Stimulated activated naive CD4-positive, alpha-beta T cell (primary cell): Measurements from ENCODE around the gene DOK7.
A peak's percentile ranks its signal among the peaks of the same experiment; 100 is the strongest.

Source experiments
- DNase-seq, 6 experiments: peaks; one replicate each; lab custom pipeline; 2025; lab: John Stamatoyannopoulos, UW

DOK7 gene

DNA sequence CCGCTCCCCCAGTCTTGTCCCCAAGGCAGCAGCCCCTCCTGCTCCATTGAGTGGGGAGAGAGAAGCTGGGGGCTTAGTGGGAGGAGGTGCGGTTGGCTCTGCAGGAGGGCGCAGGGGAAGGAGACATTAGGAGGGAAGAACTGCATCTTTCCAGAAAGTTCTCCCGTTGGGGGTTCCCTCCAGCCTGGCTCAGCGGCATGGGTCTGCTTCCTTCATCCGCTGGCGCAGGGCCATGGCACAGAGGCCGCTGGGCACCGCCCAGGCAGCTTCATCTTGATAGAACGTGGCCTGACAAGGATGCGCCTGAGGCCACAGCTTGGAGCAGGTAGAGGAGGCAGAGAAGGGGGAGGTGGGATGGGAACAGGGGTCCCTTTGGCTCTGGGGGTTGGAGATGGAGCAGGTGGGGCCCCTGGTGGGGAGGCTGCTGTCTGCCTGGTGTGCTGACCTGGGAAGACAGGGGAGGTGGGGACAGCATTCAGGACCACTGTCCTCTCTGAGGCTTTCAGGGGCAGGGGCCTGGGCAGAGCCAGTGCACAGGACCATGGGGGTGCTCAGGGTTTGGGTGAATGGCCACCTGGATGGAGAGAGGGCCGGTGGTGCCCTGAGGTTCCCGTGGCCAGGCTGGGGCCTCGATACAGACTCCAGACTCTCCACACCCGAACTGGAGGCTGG lies 12.1 kb downstream of the DOK7 start:
- no peak for DNase-seq

DNA sequence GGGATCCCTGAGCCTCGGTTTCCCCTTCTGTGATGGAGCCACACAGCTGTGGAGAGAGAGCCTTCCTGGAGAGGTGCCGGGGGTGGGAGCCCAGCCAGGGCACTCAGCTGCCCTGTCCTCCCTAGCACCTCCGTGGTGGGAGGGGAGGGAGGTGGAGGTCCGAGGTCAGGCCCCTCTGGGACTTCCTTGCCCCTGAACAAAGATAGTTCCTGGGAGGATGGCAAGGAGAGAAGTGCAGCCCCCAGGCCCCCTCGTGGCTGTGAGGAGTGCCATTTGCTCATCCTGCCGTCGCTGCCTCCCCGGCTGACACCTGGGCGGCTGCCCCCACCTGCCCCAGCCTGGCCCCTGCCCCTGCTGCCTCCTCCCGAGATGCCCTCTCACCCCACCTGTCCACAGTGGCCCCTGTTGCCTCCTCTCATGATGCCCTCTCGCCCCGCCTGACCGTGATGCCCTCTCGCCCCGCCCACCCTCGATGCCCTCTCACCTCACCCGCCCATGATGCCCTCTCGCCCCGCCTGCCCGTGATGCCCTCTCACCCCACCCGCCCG lies 12.7 kb downstream of the DOK7 start:
- no peak for DNase-seq

DNA sequence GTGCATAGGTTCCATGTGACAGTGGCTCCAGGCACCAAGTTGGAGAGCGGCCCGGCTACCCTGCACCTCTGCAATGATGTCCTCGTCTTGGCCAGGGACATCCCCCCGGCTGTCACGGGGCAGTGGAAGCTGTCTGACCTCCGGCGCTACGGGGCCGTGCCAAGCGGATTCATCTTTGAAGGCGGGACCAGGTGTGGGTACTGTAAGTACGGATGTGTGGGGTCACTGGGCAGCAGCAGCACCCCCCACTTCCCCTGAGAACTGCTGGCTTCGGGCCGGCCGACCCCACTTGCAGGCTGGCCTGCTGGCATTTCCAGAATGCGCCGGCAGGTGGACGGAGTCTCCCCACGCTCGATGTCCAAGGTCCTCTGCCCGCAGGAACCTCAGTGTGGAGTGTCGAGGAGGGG lies 13.2 kb downstream of the DOK7 start:
- DNase-seq: no peak

DNA sequence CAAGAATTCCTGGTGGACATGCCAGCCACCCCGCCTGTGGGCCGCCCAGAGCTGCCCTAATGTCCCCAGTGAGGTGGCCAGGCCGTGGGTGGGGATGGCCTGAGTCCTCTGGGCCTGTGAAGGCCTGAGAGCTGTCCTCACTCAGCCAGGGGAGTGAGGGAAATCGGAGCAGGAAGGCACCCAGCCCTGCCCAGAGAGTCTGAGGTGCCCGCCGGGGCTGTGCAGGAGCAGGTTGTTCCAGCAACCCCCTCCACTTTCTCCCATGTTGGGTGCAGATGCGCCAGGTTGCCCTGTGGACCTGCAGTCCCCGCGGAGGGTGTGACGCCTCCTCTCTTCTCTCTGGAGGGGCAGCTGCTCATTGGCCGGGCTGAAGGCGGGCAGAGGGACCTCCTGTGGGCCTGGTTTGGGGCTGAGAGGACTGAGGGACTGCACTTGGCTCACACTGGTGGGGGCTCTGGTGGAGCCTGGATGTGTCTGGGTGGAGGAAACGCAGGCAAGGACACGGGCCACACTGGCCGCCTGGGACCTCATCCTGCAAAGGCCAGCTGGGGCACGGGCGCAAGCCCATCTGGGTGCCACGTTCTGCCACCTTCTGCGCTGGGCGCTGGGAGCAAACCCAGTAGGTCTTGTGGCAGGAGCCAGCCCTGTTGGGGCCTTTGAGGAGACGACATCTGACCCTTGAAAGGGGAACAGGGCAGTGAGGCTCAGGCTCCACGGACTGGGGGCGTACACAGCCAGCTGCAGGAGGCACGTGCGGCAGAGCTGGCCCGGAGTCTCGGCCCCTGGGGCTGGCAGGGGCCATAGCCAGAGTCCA lies 14.0 kb downstream of the DOK7 start:
- no peak for DNase-seq

DNA sequence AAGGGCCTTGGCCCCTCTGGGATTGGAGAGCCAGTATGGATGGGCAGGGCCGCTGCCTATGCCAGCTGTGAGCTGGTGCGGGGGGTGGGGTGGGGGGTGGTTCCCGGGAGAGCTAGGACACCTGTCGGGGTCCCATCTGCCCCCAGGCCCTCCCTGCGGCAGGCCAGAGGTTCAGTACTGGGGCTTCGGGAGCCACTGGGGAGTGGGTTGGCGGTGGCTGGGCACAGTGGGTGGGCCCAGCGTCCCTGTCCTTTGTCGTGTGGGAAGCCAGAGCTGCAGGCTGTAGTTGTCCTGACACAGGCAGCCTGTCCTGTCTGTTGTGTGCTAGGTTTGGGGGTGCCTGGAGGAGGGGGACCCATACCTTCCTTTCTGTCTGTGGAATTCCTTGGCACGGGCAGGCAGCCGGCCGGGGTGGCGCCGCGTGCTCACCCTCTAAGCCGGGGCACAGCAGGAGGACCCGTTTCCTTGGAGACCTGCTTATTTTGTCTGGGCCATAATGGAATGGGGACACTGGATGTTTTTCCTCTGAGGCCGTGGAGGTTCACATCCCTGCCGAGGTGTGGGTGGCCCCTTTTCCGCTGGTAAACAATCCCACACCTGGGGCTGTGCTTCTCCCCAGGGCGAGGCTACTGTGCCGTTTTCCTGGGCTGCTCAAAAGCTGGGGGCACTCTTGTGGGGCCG lies 14.8 kb downstream of the DOK7 start:
- no peak for DNase-seq

DNA sequence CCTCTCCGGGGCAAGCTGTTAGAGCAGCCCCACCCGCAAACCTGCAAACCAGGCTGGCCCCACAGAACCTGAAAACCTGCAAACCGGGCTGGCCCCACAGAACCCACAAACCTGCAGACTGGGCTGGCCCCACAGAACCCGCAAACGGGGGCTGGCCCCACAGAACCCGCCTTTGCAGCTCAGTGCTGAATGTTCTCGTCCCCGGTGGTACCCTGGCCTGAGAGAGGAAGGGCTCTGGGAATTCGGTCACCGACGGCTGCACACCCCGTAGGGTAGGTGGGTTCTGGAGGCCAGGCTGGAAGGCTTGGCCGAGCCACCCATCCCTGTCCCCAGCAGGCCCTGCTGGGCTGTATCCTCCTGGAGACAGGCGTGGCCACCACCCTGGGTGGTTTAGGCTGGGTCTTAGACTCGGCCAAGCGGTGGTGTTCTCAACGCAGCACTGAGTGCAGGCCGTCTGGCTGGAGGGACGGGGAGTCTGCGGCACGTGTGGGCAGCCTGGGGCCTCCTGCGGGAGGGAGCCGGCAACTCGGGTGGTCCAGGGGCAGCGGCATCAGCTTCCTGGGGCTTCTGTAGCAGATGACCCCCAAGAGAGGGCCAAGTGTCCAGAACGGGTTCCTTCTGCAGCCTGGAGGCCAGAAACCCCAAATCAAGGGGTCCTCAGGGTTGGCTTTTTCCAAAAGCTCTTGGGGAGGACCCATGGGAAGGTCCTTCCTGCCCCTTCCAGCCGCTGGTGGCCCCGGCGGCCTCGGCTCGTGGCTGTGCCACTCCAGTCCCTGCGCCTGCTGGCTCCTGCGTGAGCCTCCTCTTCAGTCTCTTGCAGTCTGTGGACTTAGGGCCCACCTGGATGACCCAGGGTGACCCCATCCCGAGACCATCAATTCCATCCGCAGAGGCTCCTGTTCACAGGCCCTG lies 15.6 kb downstream of the DOK7 start:
- DNase-seq: no peak

DNA sequence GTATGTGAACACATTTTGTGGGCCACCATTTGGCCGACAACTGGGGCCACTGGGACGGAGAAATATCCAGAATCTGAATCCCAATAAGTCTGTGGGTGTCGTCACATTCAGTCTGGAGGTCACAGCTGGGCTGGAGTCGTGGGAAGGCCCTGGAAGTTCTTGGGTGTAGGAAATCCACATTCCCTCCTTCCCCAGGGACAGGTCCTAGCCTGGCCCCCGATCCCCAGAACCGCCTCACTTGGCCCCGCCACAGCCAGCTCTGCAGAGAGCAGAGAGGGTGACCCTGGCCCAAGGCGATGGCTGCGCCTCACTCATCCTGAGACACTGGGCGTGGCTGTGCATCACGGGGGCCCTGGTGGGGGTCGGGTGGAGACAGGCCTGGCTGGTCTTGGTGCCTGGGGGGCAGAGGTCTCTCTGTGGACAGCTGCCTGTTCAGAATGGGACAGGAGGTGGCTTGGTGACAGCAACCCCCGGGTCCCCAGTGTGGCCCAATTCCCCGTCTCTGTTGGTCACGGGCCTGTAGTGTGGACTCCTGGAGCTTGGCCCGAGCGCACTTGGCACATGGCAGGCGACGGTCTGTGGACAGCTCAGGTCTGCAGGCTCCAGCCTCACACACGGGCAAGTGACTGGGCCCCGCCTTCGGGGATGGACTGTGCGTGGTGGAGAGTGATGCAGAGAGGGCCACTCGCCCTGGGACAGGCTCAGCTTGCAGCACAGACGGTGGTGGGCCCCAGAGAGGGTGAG lies 16.4 kb downstream of the DOK7 start:
- DNase-seq: no peak

DNA sequence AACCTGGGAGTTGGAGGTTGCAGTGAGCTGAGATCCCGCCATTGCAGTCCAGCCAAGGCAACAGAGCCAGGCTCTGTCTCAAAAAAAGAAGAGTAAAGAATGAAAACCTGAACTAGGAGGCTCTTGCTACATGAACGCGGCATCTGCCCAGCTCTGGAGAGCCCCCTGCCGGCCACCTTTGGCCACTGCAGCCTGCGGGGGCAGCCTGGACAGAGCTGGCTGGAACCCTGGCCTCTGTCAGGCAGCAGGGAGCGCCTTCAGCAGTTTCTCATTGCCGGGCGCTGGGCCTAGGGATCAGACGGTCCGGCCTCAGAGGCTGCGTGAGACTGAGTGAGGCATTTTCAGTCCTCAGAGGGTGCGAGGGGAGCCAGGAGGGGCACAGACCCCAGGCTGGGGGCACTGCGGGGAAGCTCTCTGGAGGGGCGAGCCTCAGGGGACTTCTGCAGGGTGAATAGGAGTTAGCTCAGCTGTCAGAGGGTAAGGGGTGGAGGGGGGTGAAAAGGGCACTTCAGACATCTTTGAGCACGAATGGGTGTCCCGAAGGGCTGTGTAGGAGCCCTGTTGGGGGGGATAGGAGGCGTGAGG lies 17.5 kb downstream of the DOK7 start:
- DNase-seq: peak; percentile 23 to 81 (median 60)

DNA sequence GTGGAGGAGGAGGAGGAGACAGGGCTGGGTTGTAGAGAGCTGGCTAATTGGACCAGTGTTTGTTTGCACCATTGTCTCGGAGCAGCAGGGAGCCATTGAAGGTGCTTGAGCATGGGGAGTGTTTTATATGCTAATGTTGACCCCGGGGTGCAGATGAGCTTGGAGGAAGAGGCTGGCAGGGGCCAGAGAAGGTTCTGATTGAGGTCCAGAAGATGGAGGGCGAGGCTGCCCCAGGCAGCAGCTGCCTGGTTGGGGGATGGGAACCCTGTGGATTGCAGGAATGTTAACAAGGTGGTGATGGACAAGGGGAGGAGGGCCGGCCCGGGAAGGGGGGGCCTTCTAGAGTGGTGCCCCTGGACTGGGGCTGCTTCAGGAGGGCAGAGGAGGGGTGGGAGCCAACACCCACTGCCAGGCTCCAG lies 18.0 kb downstream of the DOK7 start:
- DNase-seq: no peak

DNA sequence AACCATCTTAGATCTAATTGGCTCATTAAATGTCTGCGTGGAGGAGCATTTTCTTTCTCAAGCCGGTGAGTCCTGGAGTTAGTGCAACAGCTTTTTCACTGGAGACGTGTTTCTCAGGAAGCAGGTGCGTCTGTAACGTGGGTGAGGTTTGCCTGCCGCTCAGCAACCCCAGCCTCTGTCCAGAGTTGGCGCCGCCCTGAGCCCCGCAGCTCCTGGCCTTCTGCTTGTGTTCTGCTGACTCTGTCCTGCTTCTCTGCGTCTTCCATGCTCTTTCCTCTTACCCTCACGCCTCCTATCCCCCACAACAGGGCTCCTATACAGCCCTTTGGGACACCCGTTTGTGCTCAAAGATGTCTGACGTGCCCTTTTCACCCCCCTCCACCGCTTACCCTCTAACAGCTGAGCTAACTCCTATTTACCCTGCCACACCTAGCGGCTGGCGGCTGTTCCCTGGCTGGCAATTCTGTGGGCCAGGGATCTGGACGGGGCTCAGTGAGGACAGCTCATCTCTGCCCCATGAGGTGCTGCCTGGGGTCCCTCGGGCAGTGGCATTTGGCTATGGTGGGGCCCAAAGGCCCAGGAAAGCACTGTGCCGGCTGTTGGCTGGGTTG lies 18.8 kb downstream of the DOK7 start:
- no peak for DNase-seq

DNA sequence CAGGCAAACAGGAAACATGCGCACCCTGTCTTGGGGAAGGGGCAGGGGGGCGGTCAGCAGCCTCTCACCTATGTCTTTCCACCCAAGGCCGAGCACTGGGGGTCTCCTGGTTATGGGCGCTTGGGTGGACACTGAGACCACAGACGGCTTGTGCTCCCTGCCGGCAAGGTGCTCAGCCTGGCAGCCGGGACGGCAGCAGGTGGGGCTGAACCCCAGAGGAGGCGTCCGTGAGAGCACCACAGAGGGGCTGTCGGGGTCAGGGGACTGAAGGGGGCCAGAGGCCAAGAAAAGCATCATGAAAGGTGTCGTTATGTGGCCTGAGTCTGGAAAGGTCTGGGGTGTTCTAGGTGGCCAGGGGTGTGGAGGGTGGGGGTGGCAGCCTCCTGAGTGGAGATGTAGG lies 19.6 kb downstream of the DOK7 start:
- DNase-seq: no peak

DNA sequence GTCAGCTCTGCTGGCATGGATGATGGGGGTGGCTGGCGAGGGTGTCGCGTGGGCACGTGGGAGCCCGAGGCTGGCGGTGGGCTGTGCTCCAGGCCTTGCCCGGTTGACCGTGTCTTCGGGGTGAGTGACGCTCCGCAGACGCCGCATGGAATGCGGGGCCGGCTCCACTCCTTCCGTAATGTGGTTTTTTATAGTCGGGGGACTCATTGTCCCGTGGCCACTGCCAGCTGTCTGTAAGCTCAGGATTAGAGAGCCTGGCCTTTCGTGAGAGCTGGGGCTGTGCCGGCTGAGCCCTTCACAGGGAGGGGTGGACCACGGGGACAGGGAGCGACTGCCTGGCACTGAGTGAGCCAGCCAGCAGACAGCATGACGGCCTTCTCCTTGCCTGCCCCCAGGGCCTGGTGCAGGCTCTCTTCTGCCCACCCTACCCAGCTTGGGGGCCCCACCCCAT lies 20.4 kb downstream of the DOK7 start:
- no peak for DNase-seq

DNA sequence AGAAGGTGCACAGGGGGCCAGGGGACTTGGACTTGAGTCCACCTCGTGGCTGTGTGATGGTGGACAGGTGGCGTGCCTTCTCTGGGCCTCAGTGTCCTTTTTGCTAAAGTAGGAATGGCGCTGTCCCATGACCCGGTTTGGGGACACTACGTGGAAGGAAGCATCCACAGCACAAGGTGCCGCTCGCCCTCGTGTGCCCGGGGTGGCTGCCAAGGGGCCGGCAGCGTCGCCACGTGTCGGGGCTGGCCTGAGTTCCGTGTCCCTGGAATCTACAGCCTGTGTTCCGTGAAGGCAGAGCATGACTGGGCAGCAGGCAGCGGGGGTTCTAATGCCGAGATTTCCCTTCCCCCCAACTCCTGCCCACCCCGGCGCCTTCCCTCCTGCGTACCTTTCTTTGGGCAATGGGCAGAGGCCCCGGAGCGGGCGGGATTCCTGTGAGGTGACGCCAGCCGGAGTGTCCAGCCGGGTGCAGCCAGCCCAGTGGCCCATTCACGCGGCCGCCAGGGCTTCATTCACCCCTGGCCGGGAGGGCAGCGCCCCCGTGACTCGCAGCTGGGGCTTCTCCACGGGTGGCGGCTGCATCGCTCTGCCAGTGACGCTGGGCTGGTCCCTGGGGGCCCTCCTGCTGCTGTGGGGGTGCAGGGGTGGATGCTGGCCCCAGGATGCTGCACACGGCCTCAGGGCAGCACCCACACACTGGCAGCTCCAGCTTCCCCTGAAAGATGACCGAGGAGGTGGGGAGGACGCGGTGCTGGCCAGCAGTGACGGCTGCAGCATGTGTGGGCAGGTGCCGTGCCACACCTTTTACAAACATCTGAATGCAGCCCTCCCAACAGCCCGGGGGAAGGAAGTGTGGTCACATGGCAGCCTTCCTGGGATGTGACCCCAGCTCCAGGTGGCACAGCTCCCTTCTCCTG lies 21.2 kb downstream of the DOK7 start:
- no peak for DNase-seq

DNA sequence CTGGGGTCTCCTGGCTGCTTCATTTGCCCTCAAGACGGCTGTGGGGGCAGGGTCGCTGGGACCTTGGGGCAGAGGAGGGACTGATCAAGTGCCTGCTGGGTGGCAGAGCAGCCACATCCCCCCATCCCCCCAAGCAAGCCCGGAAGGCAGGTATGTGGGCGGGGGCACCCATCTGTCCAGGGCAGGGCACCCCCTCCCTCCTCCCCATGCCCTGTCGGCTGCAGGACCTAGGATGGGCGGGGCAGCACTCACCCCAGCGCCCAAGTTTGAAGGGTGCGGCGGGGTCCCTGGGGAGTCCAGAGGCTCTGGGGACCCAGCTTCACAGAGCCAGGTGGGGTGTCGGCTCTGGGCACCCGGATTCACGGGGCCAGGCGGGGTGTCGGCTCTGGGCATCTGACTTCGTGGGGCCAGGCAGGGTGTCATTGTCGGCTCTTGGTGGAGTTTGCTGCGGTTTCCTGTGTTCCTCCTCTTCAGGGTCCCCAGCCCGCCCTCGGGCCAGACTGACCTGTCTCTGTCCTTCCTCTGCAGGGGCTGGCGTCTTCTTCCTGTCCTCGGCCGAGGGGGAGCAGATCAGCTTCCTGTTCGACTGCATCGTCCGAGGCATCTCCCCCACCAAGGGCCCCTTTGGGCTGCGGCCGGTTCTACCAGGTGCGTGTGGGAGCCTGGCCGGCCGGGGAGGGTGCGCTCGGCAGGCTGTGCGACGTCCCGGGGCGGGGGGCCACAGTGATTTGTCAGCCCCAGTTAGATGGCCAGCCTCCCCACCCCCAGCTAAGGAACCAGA lies 22.1 kb downstream of the DOK7 start:
- no peak for DNase-seq

DNA sequence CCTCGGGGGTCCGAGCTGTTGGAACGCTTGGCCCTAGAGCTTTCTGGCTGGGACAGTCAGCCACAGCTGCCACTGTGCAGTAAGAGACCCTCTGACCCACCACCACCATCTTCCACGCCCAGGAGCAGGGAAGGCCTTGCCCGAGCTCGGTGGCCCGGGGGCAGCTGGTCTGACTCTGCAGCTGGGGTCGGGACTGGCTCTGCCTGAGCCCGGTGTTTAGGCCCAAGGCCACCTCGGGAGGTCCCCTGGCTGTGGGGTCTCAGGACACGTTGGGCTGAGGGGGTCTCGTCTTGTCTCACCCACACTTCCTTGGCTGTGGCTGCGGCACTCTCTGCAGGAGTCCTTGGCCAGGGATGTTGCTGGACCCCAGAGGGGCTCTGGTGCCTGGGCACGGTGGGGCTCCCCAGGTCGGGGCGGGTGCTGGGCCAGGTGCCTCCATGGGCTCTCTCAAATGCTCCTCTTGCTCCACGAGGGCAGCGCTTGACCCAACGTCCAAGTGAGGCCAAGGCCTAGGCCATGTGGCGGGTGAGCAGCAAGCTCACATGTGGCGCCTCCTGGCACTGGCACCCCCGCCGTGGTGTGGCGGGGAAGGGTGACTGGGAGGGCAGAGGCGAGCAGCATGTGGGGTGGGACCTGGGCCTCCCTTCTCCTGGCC lies 22.9 kb downstream of the DOK7 start:
- DNase-seq: no peak

DNA sequence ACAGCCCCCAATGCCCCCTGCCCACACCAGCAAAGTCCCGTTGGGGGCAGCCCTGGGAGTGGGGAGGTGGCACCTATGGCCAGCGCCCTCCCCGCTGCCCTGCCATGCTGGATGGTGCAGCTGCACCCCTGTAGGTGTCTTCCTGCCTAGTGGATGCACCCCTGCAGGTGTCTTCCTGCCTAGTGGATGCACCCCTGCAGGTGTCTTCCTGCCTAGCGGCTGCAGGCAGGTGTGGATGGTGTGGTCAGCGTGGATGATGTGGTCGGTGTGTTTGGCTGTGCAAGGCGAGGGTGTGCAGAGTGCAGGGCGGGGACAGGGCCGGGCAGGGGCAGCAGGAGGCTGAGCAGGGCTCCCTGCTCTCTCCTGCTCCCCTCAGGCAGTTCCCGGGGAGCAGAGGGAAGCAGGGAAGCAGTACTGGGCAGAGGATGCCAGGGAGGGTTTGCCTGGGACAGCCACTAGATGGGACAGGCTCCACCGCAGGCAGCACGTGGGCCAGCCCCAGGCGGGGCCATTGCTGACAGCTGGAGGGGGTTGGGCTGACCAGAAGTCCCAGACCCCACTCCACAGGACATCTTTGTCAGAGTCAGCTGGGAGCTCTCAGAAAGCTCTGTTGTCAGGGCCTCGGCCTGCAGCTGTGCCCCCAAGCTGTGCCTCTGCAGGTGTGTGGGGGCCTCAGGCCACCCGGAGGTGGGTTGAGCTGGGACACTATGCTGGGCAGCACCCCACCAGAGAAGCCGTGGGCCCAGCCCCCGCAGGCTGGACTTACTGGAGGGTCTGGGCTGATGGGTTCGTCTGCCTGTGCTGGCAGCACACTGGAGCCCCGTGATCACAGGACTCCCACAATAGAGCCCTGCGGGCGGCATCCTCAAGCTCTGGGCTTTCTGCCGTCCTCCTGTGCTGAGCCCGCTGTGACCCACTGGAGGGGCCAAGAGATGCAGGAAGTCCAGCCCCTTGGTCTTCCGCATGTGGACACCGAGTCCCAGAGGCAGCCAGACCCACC lies 23.7 kb downstream of the DOK7 start:
- DNase-seq: no peak
